ENCODE results near the gene CCDC90B.

Gene CCDC90B

GRCh38 chr11:83222499-83222898 is 63.7 kb downstream of the CCDC90B start:
- DNase-seq = no peak

GRCh38 chr11:83221694-83222093 is 64.5 kb downstream of the CCDC90B start:
- DNase-seq = no peak

GRCh38 chr11:83220260-83220659 is 65.9 kb downstream of the CCDC90B start:
- DNase-seq = no peak

GRCh38 chr11:83219095-83219494 is 67.1 kb downstream of the CCDC90B start:
- DNase-seq = peak; percentile 3

All from eye (tissue), 1 donor.